ENCODE data around the gene DLGAP4. TPM values are rescaled to one million over a fixed set of nuclear protein-coding genes. Genes with fewer than 3 reads are reported as not detected.

Gene DLGAP4
- total RNA-seq, 4 donors from 2014 or later = 33.5 to 159 (median 56.6) TPM

GRCh38 chr20:36307412-36308325, 1.5 kb downstream of the DLGAP4 start:
- TF ChIP-seq POLR2A (IDR thresholded peaks at IDR 0.05) (no peak), POLR2AphosphoS5 (IDR thresholded peaks at IDR 0.05) (no peak), EP300 (IDR thresholded peaks at IDR 0.05; ENCODE audit: low read depth) (no peak)
- TF ChIP-seq, protein P1, sequence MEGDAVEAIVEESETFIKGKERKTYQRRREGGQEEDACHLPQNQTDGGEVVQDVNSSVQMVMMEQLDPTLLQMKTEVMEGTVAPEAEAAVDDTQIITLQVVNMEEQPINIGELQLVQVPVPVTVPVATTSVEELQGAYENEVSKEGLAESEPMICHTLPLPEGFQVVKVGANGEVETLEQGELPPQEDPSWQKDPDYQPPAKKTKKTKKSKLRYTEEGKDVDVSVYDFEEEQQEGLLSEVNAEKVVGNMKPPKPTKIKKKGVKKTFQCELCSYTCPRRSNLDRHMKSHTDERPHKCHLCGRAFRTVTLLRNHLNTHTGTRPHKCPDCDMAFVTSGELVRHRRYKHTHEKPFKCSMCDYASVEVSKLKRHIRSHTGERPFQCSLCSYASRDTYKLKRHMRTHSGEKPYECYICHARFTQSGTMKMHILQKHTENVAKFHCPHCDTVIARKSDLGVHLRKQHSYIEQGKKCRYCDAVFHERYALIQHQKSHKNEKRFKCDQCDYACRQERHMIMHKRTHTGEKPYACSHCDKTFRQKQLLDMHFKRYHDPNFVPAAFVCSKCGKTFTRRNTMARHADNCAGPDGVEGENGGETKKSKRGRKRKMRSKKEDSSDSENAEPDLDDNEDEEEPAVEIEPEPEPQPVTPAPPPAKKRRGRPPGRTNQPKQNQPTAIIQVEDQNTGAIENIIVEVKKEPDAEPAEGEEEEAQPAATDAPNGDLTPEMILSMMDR (IDR thresholded peaks at IDR 0.05) = no peak
- H3K36me3 ChIP-seq = no peaks in the 10 kb centered on the region
- no peak overlapping the region for H3K4me3 ChIP-seq
- in situ Hi-C loops (cut with MboI; ENCODE audit: low pct_ligation_motif_present in 1 of 4, low pct_unique_long_range_greater_than_20kb in 1 of 4, low sequenced_read_pairs in 3 of 4) (no loop called here), intact Hi-C loops (cut with DNase I; ENCODE audit: low total_unique reads) (no loop called here)
- DNase-seq = no peak
- peaks cover 3 to 13% (median 11%) of the 10 kb centered on the region in 4 donors for H3K4me1 ChIP-seq
- no peak overlapping the region for H3K27ac ChIP-seq
- whole genome bisulfite sequencing, 2 donors (ENCODE audit: low coverage in 1 of 2) = 10 to 29% methylated on average over 2 to 18 of the region's 21 CpGs
- H3K9me3 ChIP-seq = no peaks in the 10 kb centered on the region
- peaks cover 96% of the 10 kb centered on the region for H3K27me3 ChIP-seq

DNA sequence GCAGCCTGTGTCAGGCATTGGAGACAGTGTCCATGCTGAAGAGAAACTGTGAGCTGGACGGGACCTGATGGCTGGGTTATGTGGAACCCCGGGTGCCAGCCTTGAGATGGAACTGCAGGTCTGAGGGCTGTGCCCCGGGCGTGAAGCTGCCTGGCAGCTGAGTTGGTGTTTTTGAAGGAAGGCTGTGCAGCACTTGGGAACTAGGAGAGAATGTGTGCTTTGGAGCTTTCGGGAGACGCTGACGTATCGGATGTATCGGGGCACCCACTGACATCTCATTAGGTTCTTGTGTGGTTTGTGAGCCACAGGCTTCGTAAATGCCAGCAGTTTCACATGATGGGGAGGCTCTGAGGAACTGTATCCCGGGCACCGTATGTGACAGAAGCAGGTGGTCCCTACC, 2.2 kb downstream of the DLGAP4 start:
- H3K9me3 ChIP-seq = no peaks in the 10 kb centered on the region
- WGBS, 2 donors (ENCODE audit: low coverage in 1 of 2) = 92% methylated on average over 12 of the region's 12 CpGs; no CpG with 5 or more reads in 1 of the 2 donors
- no peak for TF ChIP-seq POLR2A (IDR thresholded peaks at IDR 0.05)
- no peak for TF ChIP-seq POLR2AphosphoS5 (IDR thresholded peaks at IDR 0.05)
- TF ChIP-seq, protein P1 (IDR thresholded peaks at IDR 0.05) = no peak
- no peak for TF ChIP-seq EP300 (IDR thresholded peaks at IDR 0.05; ENCODE audit: low read depth)
- H3K27me3 ChIP-seq = peaks cover 96% of the 10 kb centered on the region
- no peak overlapping the region for H3K27ac ChIP-seq
- no peak overlapping the region for H3K4me3 ChIP-seq
- H3K36me3 ChIP-seq = no peaks in the 10 kb centered on the region
- DNase-seq = no peak
- intact Hi-C loops (cut with DNase I; ENCODE audit: low total_unique reads) (no loop called here), in situ Hi-C loops (cut with MboI; ENCODE audit: low pct_ligation_motif_present in 1 of 4, low pct_unique_long_range_greater_than_20kb in 1 of 4, low sequenced_read_pairs in 3 of 4) (no loop called here)
- peaks cover 3 to 13% (median 11%) of the 10 kb centered on the region in 4 donors for H3K4me1 ChIP-seq

- intact Hi-C loops (cut with DNase I; ENCODE audit: low total_unique reads) = no loop called here
- peaks cover 3 to 13% (median 11%) of the 10 kb centered on the region in 4 donors for H3K4me1 ChIP-seq
- no peak for DNase-seq
- H3K4me3 ChIP-seq = no peak overlapping the region
- in situ Hi-C loops (cut with MboI; ENCODE audit: low pct_ligation_motif_present in 1 of 4, low pct_unique_long_range_greater_than_20kb in 1 of 4, low sequenced_read_pairs in 3 of 4) = no loop called here
- no peaks in the 10 kb centered on the region for H3K9me3 ChIP-seq
- peaks cover 96% of the 10 kb centered on the region for H3K27me3 ChIP-seq
- no peak overlapping the region for H3K27ac ChIP-seq
- no peaks in the 10 kb centered on the region for H3K36me3 ChIP-seq
- TF ChIP-seq POLR2AphosphoS5 (IDR thresholded peaks at IDR 0.05) (no peak), EP300 (IDR thresholded peaks at IDR 0.05; ENCODE audit: low read depth) (no peak), POLR2A (IDR thresholded peaks at IDR 0.05) (no peak)
- TF ChIP-seq, protein P1 (IDR thresholded peaks at IDR 0.05) = no peak
- 51 to 80% methylated on average over 1 to 12 of the region's 12 CpGs for WGBS, 2 donors (ENCODE audit: low coverage in 1 of 2)
These were observed 2.8 kb downstream of the DLGAP4 start for GRCh38 chr20:36308986-36309385.

DNA sequence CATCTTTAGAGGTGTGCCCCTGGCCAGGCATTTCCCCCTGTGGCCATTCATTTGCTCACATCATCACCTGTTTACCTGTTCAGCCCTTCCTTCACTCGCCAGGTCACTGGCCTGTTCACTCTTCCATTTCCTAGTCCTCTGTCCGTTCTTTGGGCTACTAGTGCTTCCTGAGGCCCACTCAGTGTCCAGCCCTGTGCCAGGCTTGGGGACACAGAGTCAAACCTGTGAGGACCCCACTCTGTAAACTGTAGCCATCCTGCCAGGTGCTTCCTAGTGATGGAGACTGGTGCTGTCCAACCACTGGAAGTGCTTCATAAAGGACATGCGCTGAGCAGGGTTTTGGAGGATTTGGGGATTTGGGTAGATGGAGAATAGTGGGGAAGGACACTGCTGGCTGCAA, 3.5 kb downstream of the DLGAP4 start:
- Histone ChIP-seq H3K27ac (no peak overlapping the region), H3K9me3 (no peaks in the 10 kb centered on the region), H3K4me3 (no peak overlapping the region), H3K27me3 (peaks cover 90% of the 10 kb centered on the region), H3K4me1 (peaks cover 3 to 13% (median 11%) of the 10 kb centered on the region in 4 donors), H3K36me3 (no peaks in the 10 kb centered on the region)
- in situ Hi-C loops (cut with MboI; ENCODE audit: low pct_ligation_motif_present in 1 of 4, low pct_unique_long_range_greater_than_20kb in 1 of 4, low sequenced_read_pairs in 3 of 4) (no loop called here), intact Hi-C loops (cut with DNase I; ENCODE audit: low total_unique reads) (no loop called here)
- DNase-seq = no peak
- WGBS, 2 donors (ENCODE audit: low coverage in 1 of 2) = 46 to 69% methylated on average over 2 to 3 of the region's 3 CpGs
- TF ChIP-seq POLR2AphosphoS5 (IDR thresholded peaks at IDR 0.05) (no peak), POLR2A (IDR thresholded peaks at IDR 0.05) (no peak), EP300 (IDR thresholded peaks at IDR 0.05; ENCODE audit: low read depth) (no peak)
- TF ChIP-seq, protein P1 (IDR thresholded peaks at IDR 0.05) = no peak
